Caco-2 (cell line): ENCODE data around the gene SOX5. TPM values are rescaled to one million over a fixed set of nuclear protein-coding genes. Genes with fewer than 3 reads are reported as not detected.

Experiments used
- BruUV-seq: library from RNA; stranded (reverse); fragments of 400-500 nt; replicated peaks from 2 replicates; lab custom pipeline; 2021; lab: Mats Ljungman, UMichigan
- CTCF ChIA-PET: fragments of 300-600 bp; sonication (Branson Sonifier 250); formaldehyde crosslinking; loops from one replicate; lab custom pipeline; 2022; ENCODE audit warnings: antibody characterized with exemption; lab: Charles Lee
- POLR2A ChIA-PET: fragments of 300-600 bp; sonication (Branson Sonifier 250); formaldehyde crosslinking; loops from one replicate; lab custom pipeline; 2022; ENCODE audit warnings: antibody characterized with exemption; lab: Charles Lee
- DNase-seq, 2 experiments: peaks; one replicate each; pipeline versions ENCODE4 v3.0.0 to v3.0.0-alpha.2; 2020 to 2022
- H3K27me3 ChIP-seq: replicated peaks from 2 replicates; pipeline ENCODE4 v1.6.0; 2011; ENCODE audit warnings: low read length; ENCODE audit not compliant: control insufficient read depth, insufficient read depth
- H3K36me3 ChIP-seq: 2 replicates; pipeline ENCODE4 v1.5.1; 2011; ENCODE audit warnings: low read length; ENCODE audit not compliant: control insufficient read depth, insufficient read depth
- H3K4me1 ChIP-seq: fragments of 250-450 bp; sonication (Bioruptor Pico); 2 replicates; pipeline ENCODE4 v1.5.1; 2020; ENCODE audit warnings: mild to moderate bottlenecking
- H3K4me3 ChIP-seq: 2 replicates; pipeline ENCODE4 v1.5.1; 2011; ENCODE audit warnings: low read depth, mild to moderate bottlenecking, control low read depth, low read length
- H3K9me3 ChIP-seq: fragments of 250-450 bp; sonication (Bioruptor Pico); 2 replicates; pipeline ENCODE4 v1.5.1; 2020; ENCODE audit warnings: mild to moderate bottlenecking, moderate library complexity
- H3K27ac Mint-ChIP-seq: one replicate; pipeline ENCODE4 v1.8.0; 2022; ENCODE audit warnings: mixed read lengths; ENCODE audit not compliant: unreplicated experiment
- H3K27me3 Mint-ChIP-seq: one replicate; pipeline ENCODE4 v1.8.0; 2022; ENCODE audit warnings: mixed read lengths; ENCODE audit not compliant: insufficient read depth, unreplicated experiment
- H3K36me3 Mint-ChIP-seq: one replicate; pipeline ENCODE4 v1.8.0; 2022; ENCODE audit warnings: mild to moderate bottlenecking, mixed read lengths; ENCODE audit not compliant: insufficient read depth, unreplicated experiment
- H3K4me1 Mint-ChIP-seq: one replicate; pipeline ENCODE4 v1.8.0; 2022; ENCODE audit warnings: low read depth, mixed read lengths; ENCODE audit not compliant: unreplicated experiment
- H3K4me3 Mint-ChIP-seq: one replicate; pipeline ENCODE4 v1.8.0; 2022; ENCODE audit warnings: mild to moderate bottlenecking, moderate library complexity, mixed read lengths; ENCODE audit not compliant: unreplicated experiment
- H3K9me3 Mint-ChIP-seq: one replicate; pipeline ENCODE4 v1.8.0; 2022; ENCODE audit warnings: mixed read lengths; ENCODE audit not compliant: unreplicated experiment
- CTCF ChIP-seq, 2 experiments: fragments of 200-600 bp in 1 of 2; IDR thresholded peaks; 1 replicate in 1 of 2; 2 replicates in 1 of 2; pipeline versions ENCODE4 v1.5.1 to v1.8.0; 2011 to 2022; ENCODE audit warnings: antibody characterized with exemption in 1 of 2, control low read depth in 1 of 2, inconsistent platforms in 1 of 2, low read depth in 1 of 2, low read length in 1 of 2, mild to moderate bottlenecking in 1 of 2, moderate library complexity in 1 of 2; ENCODE audit not compliant: insufficient read depth in 1 of 2, severe bottlenecking in 1 of 2, unreplicated experiment in 1 of 2
- intact Hi-C: fragments of 100-400 bp; cut with micrococcal nuclease; formaldehyde crosslinking; loops from one replicate; pipeline ENCODE4 v1.10.0; 2022; ENCODE audit not compliant: unreplicated experiment
- total RNA-seq: library from RNA; stranded (reverse); gene quantifications from 2 replicates; pipeline ENCODE4 v1.2.3, GENCODE V29; 2022

SOX5 gene
- total RNA-seq, 1 experiment from 2014 or later: 15.4 TPM

- intact Hi-C loops: no loop called here
- Histone ChIP-seq H3K4me1 (peaks cover 4% of the 10 kb centered on the region; the same call in 1 of the 2 replicates), H3K4me3 (no peak overlapping the region), H3K27me3 (no peaks in the 10 kb centered on the region), H3K9me3 (no peaks in the 10 kb centered on the region), H3K36me3 (no peaks in the 10 kb centered on the region)
- Mint-ChIP-seq H3K4me3 (no peak overlapping the region), H3K4me1 (no peaks in the 10 kb centered on the region), H3K36me3 (no peaks in the 10 kb centered on the region), H3K9me3 (no peaks in the 10 kb centered on the region), H3K27ac (no peak overlapping the region), H3K27me3 (no peaks in the 10 kb centered on the region)
- BruUV-seq: no TSS peak
- ChIA-PET POLR2A (no interaction called here), CTCF (no interaction called here)
- DNase-seq: no peak
- TF ChIP-seq CTCF (IDR thresholded peaks at IDR 0.05; ENCODE audit: insufficient read depth in 1 of 2, low read depth in 1 of 2, low read length in 1 of 2, severe bottlenecking in 1 of 2, unreplicated experiment in 1 of 2): no peak
Measured at GRCh38 chr12:23888396-23889068, 60.9 kb downstream of the SOX5 start.

GRCh38 chr12:23887055-23887835 is 62.2 kb downstream of the SOX5 start:
- no peak overlapping the region for H3K4me3 ChIP-seq
- no peak overlapping the region for H3K27ac Mint-ChIP-seq
- H3K27me3 Mint-ChIP-seq: no peaks in the 10 kb centered on the region
- no peaks in the 10 kb centered on the region for H3K9me3 ChIP-seq
- no peaks in the 10 kb centered on the region for H3K27me3 ChIP-seq
- TF ChIP-seq CTCF (IDR thresholded peaks at IDR 0.05; ENCODE audit: insufficient read depth in 1 of 2, low read depth in 1 of 2, low read length in 1 of 2, severe bottlenecking in 1 of 2, unreplicated experiment in 1 of 2): no peak
- no peak overlapping the region for H3K4me3 Mint-ChIP-seq
- H3K4me1 Mint-ChIP-seq: no peaks in the 10 kb centered on the region
- POLR2A ChIA-PET: no interaction called here
- H3K36me3 ChIP-seq: no peaks in the 10 kb centered on the region
- CTCF ChIA-PET: no interaction called here
- H3K36me3 Mint-ChIP-seq: no peaks in the 10 kb centered on the region
- BruUV-seq: no TSS peak
- H3K4me1 ChIP-seq: peaks cover 4% of the 10 kb centered on the region; the same call in 1 of the 2 replicates
- no peaks in the 10 kb centered on the region for H3K9me3 Mint-ChIP-seq
- intact Hi-C loops: no loop called here
- no peak for DNase-seq

GRCh38 chr12:23885394-23885793 is 64.1 kb downstream of the SOX5 start:
- BruUV-seq: no TSS peak
- H3K36me3 Mint-ChIP-seq: no peaks in the 10 kb centered on the region

More at GRCh38 chr12:23885394-23885793, 64.1 kb downstream of the SOX5 start:
- H3K4me1 ChIP-seq: peaks cover 4% of the 10 kb centered on the region; the same call in 1 of the 2 replicates
- ChIA-PET CTCF (no interaction called here), POLR2A (no interaction called here)
- no peak for DNase-seq
- no peak overlapping the region for H3K4me3 ChIP-seq
- H3K9me3 Mint-ChIP-seq: no peaks in the 10 kb centered on the region
- H3K36me3 ChIP-seq: no peaks in the 10 kb centered on the region
- TF ChIP-seq CTCF (IDR thresholded peaks at IDR 0.05; ENCODE audit: insufficient read depth in 1 of 2, low read depth in 1 of 2, low read length in 1 of 2, severe bottlenecking in 1 of 2, unreplicated experiment in 1 of 2): no peak
- intact Hi-C loops: no loop called here
- no peaks in the 10 kb centered on the region for H3K4me1 Mint-ChIP-seq
- H3K9me3 ChIP-seq: no peaks in the 10 kb centered on the region
- H3K27ac Mint-ChIP-seq: no peak overlapping the region
- H3K27me3 Mint-ChIP-seq: no peaks in the 10 kb centered on the region
- no peaks in the 10 kb centered on the region for H3K27me3 ChIP-seq
- H3K4me3 Mint-ChIP-seq: no peak overlapping the region
